HepG2 (cell line): Measurements from ENCODE around the gene SRSF1. TPM values are rescaled to one million over a fixed set of nuclear protein-coding genes. Genes with fewer than 3 reads are reported as not detected.

Experiments used
- ATAC-seq: fragments of 200-7000 bp; cut with Tn5 transposase; 3 replicates; pipeline ENCODE4 v1.9.1; 2020; ENCODE audit warnings: mild to moderate bottlenecking, moderate library complexity
- BruUV-seq: library from RNA; stranded (reverse); fragments of 400-500 nt; replicated peaks from 2 replicates; lab custom pipeline; 2021; lab: Mats Ljungman, UMichigan
- CTCF ChIA-PET: fragments of 300-600 bp; formaldehyde crosslinking; extraction: SDS; loops from one replicate; lab custom pipeline; 2021; ENCODE audit warnings: low total read pairs, inconsistent platforms, low intra/inter-chr PET ratio; lab: Yijun Ruan, JAX
- POLR2A ChIA-PET: fragments of 350-600 bp; sonication (Branson Sonifier 250); formaldehyde crosslinking; loops from one replicate; lab custom pipeline; 2020; ENCODE audit warnings: antibody characterized with exemption, inconsistent platforms; lab: Yijun Ruan, JAX
- DNase-seq: peaks from one replicate; pipeline ENCODE4 v3.0.0-alpha.2; 2015; ENCODE audit warnings: low spot score
- FAIRE-seq: peaks from 3 replicates; lab custom pipeline; 2011; peaks lifted over from hg19 to GRCh38; lab: Jason Lieb, UNC
- H2AFZ ChIP-seq: one replicate; pipeline ENCODE4 v1.6.1; 2011; ENCODE audit warnings: low read length, inconsistent platforms
- H3K27ac ChIP-seq: fragments of 300-600 bp; 3 replicates; pipeline ENCODE4 v1.8.0; 2011; ENCODE audit warnings: mixed run types, mild to moderate bottlenecking, mixed read lengths, low read length, inconsistent platforms; ENCODE audit not compliant: insufficient read depth; ENCODE audit errors: extremely low read length
- H3K27me3 ChIP-seq, 2 experiments: fragments of 200-600 bp in 1 of 2; 2 replicates in 1 of 2; 3 replicates in 1 of 2; pipeline versions ENCODE4 v1.6.0 to v1.8.0; 2011; ENCODE audit warnings: low read length in 2 of 2, mild to moderate bottlenecking in 2 of 2, moderate library complexity in 2 of 2, inconsistent platforms in 1 of 2; ENCODE audit not compliant: insufficient read depth in 2 of 2, control insufficient read depth in 1 of 2
- H3K36me3 ChIP-seq, 2 experiments: fragments of 200-600 bp in 1 of 2; replicated peaks in 1 of 2; 2 replicates in 1 of 2; 3 replicates in 1 of 2; pipeline versions ENCODE4 v1.5.1 to v1.8.0; 2011; ENCODE audit warnings: low read length in 2 of 2, inconsistent platforms in 1 of 2; ENCODE audit not compliant: insufficient read depth in 2 of 2, control insufficient read depth in 1 of 2
- H3K4me1 ChIP-seq: 2 replicates; pipeline ENCODE4 v1.5.1; 2012; ENCODE audit warnings: low read length, inconsistent platforms; ENCODE audit not compliant: insufficient read depth
- H3K4me2 ChIP-seq: 2 replicates; pipeline ENCODE4 v1.6.0; 2011; ENCODE audit warnings: low read depth, low read length, inconsistent platforms
- H3K4me3 ChIP-seq, 3 experiments: fragments of 200-600 bp in 1 of 3; sonication (generic), shearing (Covaris generic) in 1 of 3; replicated peaks in 1 of 3; 2 replicates each; pipeline ENCODE4 v1.5.1; 2011 to 2016; ENCODE audit warnings: low read length in 3 of 3, inconsistent platforms in 2 of 3, low read depth in 2 of 3, mild to moderate bottlenecking in 2 of 3, control low read depth in 1 of 3, mixed read lengths in 1 of 3; ENCODE audit not compliant: insufficient read depth in 1 of 3
- H3K79me2 ChIP-seq: one replicate; pipeline ENCODE4 v1.6.1; 2011; ENCODE audit warnings: low read length, inconsistent platforms; ENCODE audit not compliant: insufficient read depth
- H3K9ac ChIP-seq: 2 replicates; pipeline ENCODE4 v1.6.0; 2011; ENCODE audit warnings: mild to moderate bottlenecking, low read depth, low read length, inconsistent platforms; ENCODE audit not compliant: insufficient read depth
- H3K9me3 ChIP-seq: 2 replicates; pipeline ENCODE4 v1.5.1; 2012; ENCODE audit warnings: mild to moderate bottlenecking, low read length
- H4K20me1 ChIP-seq: 2 replicates; pipeline ENCODE4 v1.6.0; 2011; ENCODE audit warnings: inconsistent platforms, mild to moderate bottlenecking, low read length, moderate library complexity; ENCODE audit not compliant: insufficient read depth
- GATAD1 ChIP-seq: IDR thresholded peaks from 2 replicates; pipeline ENCODE4 v1.6.1; 2016; ENCODE audit warnings: missing genetic modification reagents, missing compliant biosample characterization
- GZF1 ChIP-seq: sonication (generic); formaldehyde crosslinking; IDR thresholded peaks from 2 replicates; pipeline ENCODE4 v1.5.1; 2020; ENCODE audit warnings: mild to moderate bottlenecking, missing genetic modification reagents
- HDAC2 ChIP-seq: sonication (generic); formaldehyde crosslinking; IDR thresholded peaks from 2 replicates; pipeline ENCODE4 v1.4.0; 2020; ENCODE audit warnings: missing genetic modification reagents
- HMGA1 ChIP-seq: sonication (generic); formaldehyde crosslinking; conservative IDR thresholded peaks from 2 replicates; pipeline ENCODE4 v1.4.0; 2020; ENCODE audit warnings: missing genetic modification reagents
- RBM22 ChIP-seq: fragments of 200-400 bp; formaldehyde crosslinking; optimal IDR thresholded peaks from 2 replicates; pipeline ENCODE3; 2017; ENCODE audit warnings: mild to moderate bottlenecking, low read length, moderate library complexity
- SMAD1 ChIP-seq: sonication (generic); formaldehyde crosslinking; IDR thresholded peaks from 2 replicates; pipeline ENCODE4 v1.4.0; 2020; ENCODE audit warnings: missing genetic modification reagents, low read depth, mild to moderate bottlenecking, borderline replicate concordance
- TBP ChIP-seq: sonication (generic); formaldehyde crosslinking; IDR thresholded peaks from 2 replicates; pipeline ENCODE4 v1.5.0; 2020; ENCODE audit warnings: missing genetic modification reagents
- TBX3 ChIP-seq: fragments of 450-650 bp; IDR thresholded peaks from 2 replicates; pipeline ENCODE4 v1.6.1; 2017; ENCODE audit warnings: antibody characterized with exemption, mild to moderate bottlenecking, inconsistent platforms, borderline replicate concordance
- YEATS4 ChIP-seq: sonication (generic); formaldehyde crosslinking; IDR thresholded peaks from 2 replicates; pipeline ENCODE4 v1.4.0; 2020; ENCODE audit warnings: missing genetic modification reagents, borderline replicate concordance
- ZNF567 ChIP-seq: sonication (generic); formaldehyde crosslinking; IDR thresholded peaks from 2 replicates; pipeline ENCODE4 v1.8.1; 2023; ENCODE audit warnings: mild to moderate bottlenecking, missing genetic modification reagents, borderline replicate concordance
- ZNF607 ChIP-seq: sonication (generic); formaldehyde crosslinking; IDR thresholded peaks from 2 replicates; pipeline ENCODE4 v1.5.1; 2020; ENCODE audit warnings: missing genetic modification reagents, mild to moderate bottlenecking, borderline replicate concordance
- ZZZ3 ChIP-seq: sonication (generic); formaldehyde crosslinking; IDR thresholded peaks from 2 replicates; pipeline ENCODE4 v1.4.0; 2020; ENCODE audit warnings: missing genetic modification reagents, mild to moderate bottlenecking, borderline replicate concordance
- WGBS: methylation state at CpG from one replicate; pipeline ENCODE4 v1.1.6; 2017; ENCODE audit warnings: low lambda C conversion rate; 5-methylcytosine and 5-hydroxymethylcytosine counted together
- in situ Hi-C: cut with HindIII; loops from 2 replicates; pipeline ENCODE4 v1.10.0; 2017; ENCODE audit warnings: low pct_unique_long_range_greater_than_20kb; ENCODE audit not compliant: extremely low pct_ligation_motif_present
- intact Hi-C: fragments of 100-400 bp; cut with micrococcal nuclease; formaldehyde crosslinking; loops from one replicate; pipeline ENCODE4 v1.10.0; 2022; ENCODE audit not compliant: unreplicated experiment
- polyA plus RNA-seq, 8 experiments: library from polyadenylated mRNA; depleted of rRNA in 3 of 8; stranded (reverse) in 7 of 8; unstranded in 1 of 8; fragments of >200 nt; fragmentation: Illumina TruSeq in 4 of 8; extraction: Trizol in 4 of 8; gene quantifications; 2 replicates each; pipeline versions ENCODE4 v1.2.1 to v1.2.3, GENCODE V29; 2011 to 2016; ENCODE audit warnings: low read depth in 4 of 8, missing spikeins in 1 of 8, mixed read lengths in 1 of 8; ENCODE audit not compliant: insufficient read depth in 1 of 8
- total RNA-seq, 5 experiments: library from RNA; depleted of rRNA; stranded (reverse); fragments of >200 nt; fragmentation: Illumina TruSeq; extraction: Trizol; gene quantifications; 2 replicates each; pipeline ENCODE4 v1.2.3, GENCODE V29; 2016; ENCODE audit warnings: low read depth in 1 of 5
- TF ChIP-seq, protein P1 (sequence below): IDR thresholded peaks from 2 replicates; pipeline ENCODE4 v1.6.1; 2016; ENCODE audit warnings: missing biosample characterization, missing genetic modification reagents, low read depth
- TF ChIP-seq, protein P2 (sequence below): sonication (generic); formaldehyde crosslinking; IDR thresholded peaks from 2 replicates; pipeline ENCODE4 v1.4.0; 2020; ENCODE audit warnings: missing genetic modification reagents

The SRSF1 gene
- total and polyA plus RNA-seq, 2 of the 13 experiments (the other 11 are each of a cell fraction or from before 2014, with no cell fraction given), result 142 to 445 TPM

DNA sequence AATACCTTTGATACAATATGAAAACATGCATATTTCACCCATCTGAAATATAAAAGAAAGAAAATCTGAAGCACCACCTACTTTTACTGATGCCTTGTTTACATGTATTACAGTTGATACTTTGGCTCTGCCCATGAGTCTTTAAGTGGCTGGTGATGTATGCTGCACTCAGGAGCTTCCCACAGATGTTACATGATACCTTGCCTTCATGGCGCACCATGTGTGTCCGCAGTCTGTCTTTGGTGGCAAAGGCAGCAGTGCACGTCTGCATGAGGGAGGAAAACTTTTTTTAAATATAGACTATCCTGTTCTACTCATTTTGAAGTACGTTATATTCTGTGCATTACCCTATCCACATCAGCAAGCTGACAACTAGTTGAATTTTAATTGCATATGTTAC, 26.5 kb downstream of the SRSF1 start:
- CTCF ChIA-PET, result no interaction called here
- TF ChIP-seq TBP (CRISPR knock-in tag) (no peak), YEATS4 (CRISPR knock-in tag) (no peak), RBM22 (no peak), GZF1 (no peak), ZZZ3 (no peak), SMAD1 (no peak), HMGA1 (no peak), ZNF567 (CRISPR knock-in tag) (no peak), HDAC2 (CRISPR knock-in tag) (no peak), ZNF607 (no peak), TBX3 (no peak), GATAD1 (CRISPR knock-in tag) (no peak)
- TF ChIP-seq, protein P1, sequence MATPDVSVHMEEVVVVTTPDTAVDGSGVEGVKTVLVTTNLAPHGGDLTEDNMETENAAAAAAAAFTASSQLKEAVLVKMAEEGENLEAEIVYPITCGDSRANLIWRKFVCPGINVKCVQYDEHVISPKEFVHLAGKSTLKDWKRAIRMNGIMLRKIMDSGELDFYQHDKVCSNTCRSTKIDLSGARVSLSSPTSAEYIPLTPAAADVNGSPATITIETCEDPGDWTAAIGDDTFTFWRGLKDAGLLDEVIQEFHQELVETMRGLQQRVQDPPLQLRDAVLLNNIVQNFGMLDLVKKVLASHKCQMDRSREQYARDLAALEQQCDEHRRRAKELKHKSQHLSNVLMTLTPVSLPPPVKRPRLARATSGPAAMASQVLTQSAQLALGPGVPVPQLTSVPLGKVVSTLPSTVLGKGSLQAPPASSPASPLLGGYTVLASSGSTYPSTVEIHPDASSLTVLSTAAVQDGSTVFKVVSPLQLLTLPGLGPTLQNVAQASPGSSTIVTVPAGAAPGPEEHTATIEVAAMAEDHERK, result no peak
- TF ChIP-seq, protein P2, sequence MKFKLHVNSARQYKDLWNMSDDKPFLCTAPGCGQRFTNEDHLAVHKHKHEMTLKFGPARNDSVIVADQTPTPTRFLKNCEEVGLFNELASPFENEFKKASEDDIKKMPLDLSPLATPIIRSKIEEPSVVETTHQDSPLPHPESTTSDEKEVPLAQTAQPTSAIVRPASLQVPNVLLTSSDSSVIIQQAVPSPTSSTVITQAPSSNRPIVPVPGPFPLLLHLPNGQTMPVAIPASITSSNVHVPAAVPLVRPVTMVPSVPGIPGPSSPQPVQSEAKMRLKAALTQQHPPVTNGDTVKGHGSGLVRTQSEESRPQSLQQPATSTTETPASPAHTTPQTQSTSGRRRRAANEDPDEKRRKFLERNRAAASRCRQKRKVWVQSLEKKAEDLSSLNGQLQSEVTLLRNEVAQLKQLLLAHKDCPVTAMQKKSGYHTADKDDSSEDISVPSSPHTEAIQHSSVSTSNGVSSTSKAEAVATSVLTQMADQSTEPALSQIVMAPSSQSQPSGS (CRISPR knock-in tag), result no peak
- Histone ChIP-seq H3K36me3 (peaks cover 21 to 76% of the 10 kb centered on the region in 2 experiments), H3K27ac (no peak overlapping the region), H3K4me2 (no peak overlapping the region), H3K27me3 (no peaks in the 10 kb centered on the region), H4K20me1 (peaks cover 28% of the 10 kb centered on the region; the same call in 1 of the 2 replicates), H3K4me1 (peaks cover 64% of the 10 kb centered on the region), H2AFZ (no peak overlapping the region), H3K4me3 (no peak overlapping the region), H3K9ac (no peak overlapping the region), H3K79me2 (peaks cover 52% of the 10 kb centered on the region), H3K9me3 (no peaks in the 10 kb centered on the region)
- in situ Hi-C loops (no loop called here), intact Hi-C loops (no loop called here)
- no peak for DNase-seq
- no TSS peak for BruUV-seq
- no peak for FAIRE-seq
- POLR2A ChIA-PET, result interaction anchor here (0.9 kb wide), 1 partner anchor 9 kb away, joined by 3 read pairs; no protein-coding TSS in a partner anchor
- ATAC-seq, result no peak
- WGBS, result 97% methylated on average over 4 of the region's 4 CpGs
